Measurements from ENCODE around the gene SKIC2.
"Not testable (repeated sequence)": the region's sequence is repeated elsewhere in the genome, so short reads cannot be mapped to it uniquely, and the experiment has no call there.

SKIC2 gene

GRCh38 chr6:32010856-32011530 lies 52.0 kb downstream of the SKIC2 start:
- H3K4me2 ChIP-seq (ENCODE audit: low read length, poor library complexity, severe bottlenecking); H3K9me3 ChIP-seq (ENCODE audit: control insufficient read depth, low read length); H2BK5ac ChIP-seq (ENCODE audit: low read depth, low read length, poor library complexity, severe bottlenecking); H3K27ac ChIP-seq (ENCODE audit: low read length, poor library complexity, severe bottlenecking); H3K4me1 ChIP-seq (ENCODE audit: control insufficient read depth, insufficient read depth, low read depth, low read length); H2BK12ac ChIP-seq (ENCODE audit: low read length in 2 of 2); H2BK120ac ChIP-seq (ENCODE audit: low read depth, low read length); H3K14ac ChIP-seq (ENCODE audit: low read length in 2 of 2); H3K18ac ChIP-seq (ENCODE audit: low read depth in 1 of 2, low read length in 2 of 2); H3K36me3 ChIP-seq (ENCODE audit: control insufficient read depth in 1 of 2, insufficient read depth in 2 of 2, low read depth in 1 of 2, low read length in 2 of 2); H4K8ac ChIP-seq (ENCODE audit: low read length); H4K91ac ChIP-seq (ENCODE audit: low read length); H3K23ac ChIP-seq (ENCODE audit: low read length in 2 of 2); H3K27me3 ChIP-seq (ENCODE audit: control insufficient read depth in 1 of 2, insufficient read depth in 1 of 2, low read length in 2 of 2); H3K4me3 ChIP-seq (ENCODE audit: insufficient read depth in 1 of 2, low read depth in 1 of 2, low read length in 2 of 2); DNase-seq; H3K9ac ChIP-seq (ENCODE audit: low read length); H2BK15ac ChIP-seq (ENCODE audit: low read depth, poor library complexity, severe bottlenecking); H2AK5ac ChIP-seq (ENCODE audit: low read length, severe bottlenecking); H3K4ac ChIP-seq (ENCODE audit: low read depth in 1 of 2, low read length in 2 of 2); H2AFZ ChIP-seq (ENCODE audit: low read depth, low read length); H3K79me1 ChIP-seq (replicated peaks; ENCODE audit: low read length, poor library complexity, severe bottlenecking): not testable (repeated sequence)
- no CpG with 5 or more reads among the region's 27 CpGs for WGBS

DNA sequence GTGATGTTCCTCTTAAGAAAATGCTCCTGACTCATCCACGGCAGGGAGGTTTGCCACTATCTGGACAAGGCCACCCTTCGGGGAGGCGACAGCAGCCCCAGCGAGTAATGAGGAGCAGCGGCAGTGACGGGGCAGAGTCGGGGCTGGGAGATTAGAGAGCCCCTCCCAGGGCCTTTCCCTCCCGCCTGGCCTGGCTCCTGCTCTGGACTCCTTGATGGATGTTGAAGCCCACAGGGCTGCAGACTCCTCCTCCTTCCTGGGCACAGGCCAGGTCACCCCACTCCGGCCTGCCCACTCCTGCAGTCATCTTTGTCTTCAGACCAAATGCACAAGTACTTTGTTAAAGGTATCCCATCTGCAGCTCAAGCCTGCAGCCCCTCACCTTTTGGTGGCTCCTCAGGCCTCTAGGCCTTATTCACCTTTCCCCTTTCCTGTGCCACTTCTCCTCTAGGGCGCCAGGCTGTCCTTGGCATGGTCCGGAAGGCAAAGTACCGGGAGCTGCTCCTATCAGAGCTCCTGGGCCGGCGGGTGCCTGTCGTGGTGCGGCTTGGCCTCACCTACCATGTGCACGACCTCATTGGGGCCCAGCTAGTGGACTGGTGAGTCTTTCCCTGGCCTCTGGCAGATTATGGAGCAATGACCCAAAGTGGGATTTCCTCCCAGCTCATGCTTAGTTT lies 54.1 kb downstream of the SKIC2 start:
- not testable (repeated sequence) for H3K23ac ChIP-seq (ENCODE audit: low read length in 2 of 2); H2BK12ac ChIP-seq (ENCODE audit: low read length in 2 of 2); H4K8ac ChIP-seq (ENCODE audit: low read length); H2BK15ac ChIP-seq (ENCODE audit: low read depth, poor library complexity, severe bottlenecking); H3K4me1 ChIP-seq (ENCODE audit: control insufficient read depth, insufficient read depth, low read depth, low read length); H3K27me3 ChIP-seq (ENCODE audit: control insufficient read depth in 1 of 2, insufficient read depth in 1 of 2, low read length in 2 of 2); H3K4ac ChIP-seq (ENCODE audit: low read depth in 1 of 2, low read length in 2 of 2); H2BK5ac ChIP-seq (ENCODE audit: low read depth, low read length, poor library complexity, severe bottlenecking); H3K4me2 ChIP-seq (ENCODE audit: low read length, poor library complexity, severe bottlenecking); H4K91ac ChIP-seq (ENCODE audit: low read length); H3K9me3 ChIP-seq (ENCODE audit: control insufficient read depth, low read length); H2BK120ac ChIP-seq (ENCODE audit: low read depth, low read length); H3K79me1 ChIP-seq (replicated peaks; ENCODE audit: low read length, poor library complexity, severe bottlenecking); H3K4me3 ChIP-seq (ENCODE audit: insufficient read depth in 1 of 2, low read depth in 1 of 2, low read length in 2 of 2); H3K14ac ChIP-seq (ENCODE audit: low read length in 2 of 2); H2AK5ac ChIP-seq (ENCODE audit: low read length, severe bottlenecking); H3K36me3 ChIP-seq (ENCODE audit: control insufficient read depth in 1 of 2, insufficient read depth in 2 of 2, low read depth in 1 of 2, low read length in 2 of 2); H3K18ac ChIP-seq (ENCODE audit: low read depth in 1 of 2, low read length in 2 of 2); DNase-seq; H3K27ac ChIP-seq (ENCODE audit: low read length, poor library complexity, severe bottlenecking); H2AFZ ChIP-seq (ENCODE audit: low read depth, low read length); H3K9ac ChIP-seq (ENCODE audit: low read length)
- 90% methylated on average over 7 of the region's 17 CpGs for WGBS

DNA sequence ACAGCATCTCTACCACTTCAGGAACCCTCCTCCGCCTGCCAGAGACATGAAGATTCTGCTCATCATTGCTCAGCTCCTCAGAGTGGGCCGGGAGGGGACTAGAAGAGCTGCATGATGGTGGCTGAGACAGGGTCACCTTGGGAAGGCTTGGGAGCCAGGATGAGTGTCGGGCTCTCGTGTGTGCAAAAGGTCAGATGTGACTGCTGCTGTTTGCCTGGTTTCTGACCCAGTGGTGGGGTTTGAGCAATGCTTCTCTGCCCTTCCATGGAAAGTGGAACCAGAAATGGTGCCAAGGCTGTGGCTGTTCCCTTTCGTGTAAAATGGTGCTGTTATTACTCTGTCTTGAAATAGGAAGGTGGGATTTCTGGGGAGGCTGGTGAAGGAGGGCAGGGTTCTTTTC lies 54.8 kb downstream of the SKIC2 start:
- H3K9ac ChIP-seq (ENCODE audit: low read length); DNase-seq; H2BK15ac ChIP-seq (ENCODE audit: low read depth, poor library complexity, severe bottlenecking); H2BK120ac ChIP-seq (ENCODE audit: low read depth, low read length); H4K8ac ChIP-seq (ENCODE audit: low read length); H3K23ac ChIP-seq (ENCODE audit: low read length in 2 of 2); H3K79me1 ChIP-seq (replicated peaks; ENCODE audit: low read length, poor library complexity, severe bottlenecking); H3K36me3 ChIP-seq (ENCODE audit: control insufficient read depth in 1 of 2, insufficient read depth in 2 of 2, low read depth in 1 of 2, low read length in 2 of 2); H3K18ac ChIP-seq (ENCODE audit: low read depth in 1 of 2, low read length in 2 of 2); H2AFZ ChIP-seq (ENCODE audit: low read depth, low read length); H3K4ac ChIP-seq (ENCODE audit: low read depth in 1 of 2, low read length in 2 of 2); H3K14ac ChIP-seq (ENCODE audit: low read length in 2 of 2); H2AK5ac ChIP-seq (ENCODE audit: low read length, severe bottlenecking); H3K9me3 ChIP-seq (ENCODE audit: control insufficient read depth, low read length); H3K4me1 ChIP-seq (ENCODE audit: control insufficient read depth, insufficient read depth, low read depth, low read length); H3K27me3 ChIP-seq (ENCODE audit: control insufficient read depth in 1 of 2, insufficient read depth in 1 of 2, low read length in 2 of 2); H3K27ac ChIP-seq (ENCODE audit: low read length, poor library complexity, severe bottlenecking); H4K91ac ChIP-seq (ENCODE audit: low read length); H2BK5ac ChIP-seq (ENCODE audit: low read depth, low read length, poor library complexity, severe bottlenecking); H3K4me3 ChIP-seq (ENCODE audit: insufficient read depth in 1 of 2, low read depth in 1 of 2, low read length in 2 of 2); H3K4me2 ChIP-seq (ENCODE audit: low read length, poor library complexity, severe bottlenecking); H2BK12ac ChIP-seq (ENCODE audit: low read length in 2 of 2): not testable (repeated sequence)
- no CpG with 5 or more reads among the region's 5 CpGs for WGBS

DNA sequence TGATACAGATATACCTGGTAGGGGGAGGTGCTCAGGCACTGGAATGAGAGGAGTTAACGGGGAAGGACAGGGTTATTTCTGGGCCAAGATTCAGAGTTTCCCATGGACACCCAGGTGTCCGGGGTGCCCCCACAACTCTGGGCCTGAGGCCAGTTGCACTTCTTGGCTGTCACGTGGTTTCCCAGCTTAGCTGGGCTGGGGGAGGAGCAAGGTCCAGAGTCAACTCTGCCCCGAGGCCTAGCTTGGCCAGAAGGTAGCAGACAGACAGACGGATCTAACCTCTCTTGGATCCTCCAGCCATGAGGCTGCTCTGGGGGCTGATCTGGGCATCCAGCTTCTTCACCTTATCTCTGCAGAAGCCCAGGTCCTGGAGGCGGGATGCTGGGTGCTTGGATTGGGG lies 55.6 kb downstream of the SKIC2 start, which contains the start of gene C4B:
TSS of gene C4B (plus strand) at position 249 of the 400 bp plus-strand sequence. CDS start at position 300, 51 bp downstream.
- H3K9ac ChIP-seq (ENCODE audit: low read length); H4K8ac ChIP-seq (ENCODE audit: low read length); DNase-seq; H2BK15ac ChIP-seq (ENCODE audit: low read depth, poor library complexity, severe bottlenecking); H3K4me1 ChIP-seq (ENCODE audit: control insufficient read depth, insufficient read depth, low read depth, low read length); H3K79me1 ChIP-seq (replicated peaks; ENCODE audit: low read length, poor library complexity, severe bottlenecking); H3K4me2 ChIP-seq (ENCODE audit: low read length, poor library complexity, severe bottlenecking); H2BK12ac ChIP-seq (ENCODE audit: low read length in 2 of 2); H4K91ac ChIP-seq (ENCODE audit: low read length); H2AFZ ChIP-seq (ENCODE audit: low read depth, low read length); H3K14ac ChIP-seq (ENCODE audit: low read length in 2 of 2); H2BK120ac ChIP-seq (ENCODE audit: low read depth, low read length); H3K36me3 ChIP-seq (ENCODE audit: control insufficient read depth in 1 of 2, insufficient read depth in 2 of 2, low read depth in 1 of 2, low read length in 2 of 2); H3K9me3 ChIP-seq (ENCODE audit: control insufficient read depth, low read length); H3K27ac ChIP-seq (ENCODE audit: low read length, poor library complexity, severe bottlenecking); H3K18ac ChIP-seq (ENCODE audit: low read depth in 1 of 2, low read length in 2 of 2); H2AK5ac ChIP-seq (ENCODE audit: low read length, severe bottlenecking); H3K4ac ChIP-seq (ENCODE audit: low read depth in 1 of 2, low read length in 2 of 2); H3K27me3 ChIP-seq (ENCODE audit: control insufficient read depth in 1 of 2, insufficient read depth in 1 of 2, low read length in 2 of 2); H3K4me3 ChIP-seq (ENCODE audit: insufficient read depth in 1 of 2, low read depth in 1 of 2, low read length in 2 of 2); H3K23ac ChIP-seq (ENCODE audit: low read length in 2 of 2); H2BK5ac ChIP-seq (ENCODE audit: low read depth, low read length, poor library complexity, severe bottlenecking): not testable (repeated sequence)
- WGBS, result no CpG with 5 or more reads among the region's 6 CpGs
